Endothelial cell of umbilical vein (primary cell): ENCODE data around the gene CDH23.

Experiments used
- CTCF ChIP-seq, 2 donors: IDR thresholded peaks; 1 replicate in 1 of 2; 2 replicates in 1 of 2; pipeline ENCODE4 v1.5.1; 2011; ENCODE audit warnings: low read length in 2 of 2, mild to moderate bottlenecking in 2 of 2, moderate library complexity in 2 of 2, control low read depth in 1 of 2, inconsistent platforms in 1 of 2, low read depth in 1 of 2; ENCODE audit not compliant: insufficient read depth in 1 of 2; ENCODE audit errors: extremely low read depth in 1 of 2
- MAX ChIP-seq: IDR thresholded peaks from 2 replicates; pipeline ENCODE4 v1.6.1; 2011; ENCODE audit not compliant: insufficient read depth, insufficient read length
- MYC ChIP-seq: IDR thresholded peaks from one replicate; pipeline ENCODE4 v1.6.1; 2011; ENCODE audit warnings: mild to moderate bottlenecking, low read depth, low read length
- POLR2AphosphoS5 ChIP-seq: IDR thresholded peaks from 2 replicates; pipeline ENCODE4 v1.6.1; 2012; ENCODE audit warnings: low read depth, mild to moderate bottlenecking, control low read depth, low read length, moderate library complexity; ENCODE audit not compliant: insufficient read depth

GRCh38 chr10:71640607-71641006 is 243.9 kb downstream of the CDH23 start:
- no peak for TF ChIP-seq CTCF (IDR thresholded peaks at IDR 0.05; ENCODE audit: extremely low read depth in 1 of 2, insufficient read depth in 1 of 2, low read depth in 1 of 2, low read length in 2 of 2)
- TF ChIP-seq POLR2AphosphoS5: no peak
- no peak for TF ChIP-seq MYC
- TF ChIP-seq MAX: no peak
